Effector memory CD4-positive, alpha-beta T cell (primary cell): ENCODE measurements around the gene AFAP1L1.

Source experiments
- DNase-seq, 3 donors: peaks; one replicate each; pipeline ENCODE4 v3.0.0-alpha.2; 2020
- H3K27ac ChIP-seq: 2 replicates; pipeline ENCODE4 v1.7.0; 2013; ENCODE audit warnings: mild to moderate bottlenecking, low read length, moderate library complexity; ENCODE audit not compliant: insufficient read depth, poor library complexity, severe bottlenecking
- H3K27me3 ChIP-seq: replicated peaks from 2 replicates; pipeline ENCODE4 v1.7.0; 2013; ENCODE audit warnings: mild to moderate bottlenecking, low read length; ENCODE audit not compliant: insufficient read depth, control insufficient read depth, poor library complexity, severe bottlenecking
- H3K36me3 ChIP-seq: 2 replicates; pipeline ENCODE4 v1.7.0; 2013; ENCODE audit warnings: mild to moderate bottlenecking, low read length, moderate library complexity; ENCODE audit not compliant: control insufficient read depth, insufficient read depth
- H3K4me1 ChIP-seq: 2 replicates; pipeline ENCODE4 v1.7.0; 2013; ENCODE audit warnings: low read length, mild to moderate bottlenecking; ENCODE audit not compliant: control insufficient read depth, insufficient read depth, poor library complexity, severe bottlenecking
- H3K4me3 ChIP-seq: 2 replicates; pipeline ENCODE4 v1.7.0; 2013; ENCODE audit warnings: low read length, low read depth, mild to moderate bottlenecking; ENCODE audit not compliant: insufficient read depth, poor library complexity, severe bottlenecking
- H3K9me3 ChIP-seq: 2 replicates; pipeline ENCODE4 v1.7.0; 2013; ENCODE audit warnings: mild to moderate bottlenecking, low read length, moderate library complexity; ENCODE audit not compliant: control insufficient read depth
- total RNA-seq, 3 donors: gene quantifications; one replicate each; lab custom pipeline; 2026; lab: John Stamatoyannopoulos, UW

The AFAP1L1 gene
- 0 reads per million in 3 donors for total RNA-seq

DNA sequence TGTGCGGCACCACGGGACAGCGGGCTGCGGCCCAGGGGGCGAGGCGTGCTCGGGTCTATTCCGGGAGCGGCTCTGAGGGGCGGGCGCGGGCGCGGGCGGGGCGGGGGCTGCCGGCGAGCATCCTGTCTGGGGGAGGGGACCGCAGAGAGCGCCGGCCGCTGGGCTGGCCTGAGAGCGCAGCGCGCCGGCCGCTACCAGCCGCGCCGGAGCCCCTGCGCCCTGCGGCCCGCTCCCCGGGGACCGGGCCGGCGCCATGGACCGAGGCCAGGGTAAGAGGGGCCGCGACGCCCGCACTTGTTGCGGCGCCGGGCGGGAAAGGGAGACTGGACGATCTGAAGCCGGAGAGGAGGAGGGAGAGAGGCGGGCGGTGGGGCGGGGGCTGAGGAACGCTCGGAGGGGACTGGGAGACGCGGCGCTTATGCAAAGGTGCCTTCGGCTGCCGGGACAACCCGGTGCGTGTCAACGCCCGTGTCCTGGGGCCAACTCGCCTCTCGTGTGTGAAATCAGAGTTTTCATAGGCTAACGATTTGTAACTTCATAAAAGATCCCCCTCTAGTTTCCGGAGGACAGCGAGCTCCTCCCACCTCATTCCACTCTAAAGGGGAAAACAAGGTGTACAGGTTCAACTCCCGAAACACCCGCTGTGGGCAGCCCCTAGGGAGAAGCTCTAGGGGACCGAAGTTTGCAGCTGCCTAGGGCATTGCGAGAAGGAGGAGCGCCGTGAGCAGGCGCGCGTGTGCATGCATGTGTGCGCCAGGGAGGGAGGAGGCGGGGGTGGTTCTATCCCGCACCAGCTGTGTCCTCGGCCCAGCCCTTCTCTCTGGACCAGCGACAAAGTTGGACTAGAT, at the start of gene AFAP1L1:
AFAP1L1 (plus strand) TSS at position 144 of the 848 bp plus-strand sequence; CDS start at position 254, 110 bp downstream.
- Histone ChIP-seq H3K27me3 (peaks cover 14% of the 10 kb centered on the region), H3K9me3 (peaks cover 7% of the 10 kb centered on the region), H3K36me3 (no peaks in the 10 kb centered on the region), H3K4me3 (peak within 1 kb of the TSS; percentile 47), H3K4me1 (no peaks in the 10 kb centered on the region), H3K27ac (no peak within 1 kb of the TSS)
- no peak for DNase-seq

DNA sequence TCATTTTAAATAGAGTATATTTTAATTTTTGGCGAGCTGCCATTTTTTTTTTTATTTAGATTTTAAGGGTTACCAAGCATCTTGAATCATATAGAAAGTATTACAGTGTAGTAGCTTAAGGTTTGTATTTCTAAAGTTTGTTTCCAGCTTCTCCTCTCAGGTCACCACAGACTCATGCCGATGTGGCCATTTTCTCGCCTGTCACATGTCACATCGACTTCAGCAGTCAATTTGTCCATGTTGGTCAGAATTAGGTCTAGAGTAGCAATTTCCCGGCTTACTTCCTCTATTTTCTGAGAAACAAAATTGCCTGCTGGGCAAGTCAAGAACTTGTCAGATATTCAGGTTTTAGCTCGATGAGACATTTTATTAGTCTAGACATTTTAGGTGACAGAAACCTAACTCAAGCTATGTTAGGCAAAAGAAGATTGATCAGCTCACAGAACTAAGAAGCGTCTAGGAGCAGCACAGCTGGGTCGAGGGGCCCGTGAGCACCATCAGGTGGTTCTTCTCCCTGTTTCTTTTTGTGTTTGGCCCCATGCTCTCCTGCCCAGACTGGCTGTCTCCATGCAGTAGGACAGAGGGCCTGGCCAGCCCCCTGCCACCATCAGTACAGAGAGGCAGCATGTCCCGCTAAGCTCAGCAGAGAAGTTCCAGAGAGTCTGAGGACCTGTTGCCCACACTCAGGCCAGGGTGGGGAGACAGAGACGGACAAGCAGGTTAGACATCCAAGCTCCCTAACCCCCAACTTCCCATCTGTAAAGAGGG, 48.4 kb upstream of the AFAP1L1 start:
- H3K27ac ChIP-seq, result no peak overlapping the region
- no peaks in the 10 kb centered on the region for H3K27me3 ChIP-seq
- no peaks in the 10 kb centered on the region for H3K9me3 ChIP-seq
- no peak for DNase-seq
- no peaks in the 10 kb centered on the region for H3K36me3 ChIP-seq
- H3K4me1 ChIP-seq, result no peaks in the 10 kb centered on the region
- H3K4me3 ChIP-seq, result no peak overlapping the region

DNA sequence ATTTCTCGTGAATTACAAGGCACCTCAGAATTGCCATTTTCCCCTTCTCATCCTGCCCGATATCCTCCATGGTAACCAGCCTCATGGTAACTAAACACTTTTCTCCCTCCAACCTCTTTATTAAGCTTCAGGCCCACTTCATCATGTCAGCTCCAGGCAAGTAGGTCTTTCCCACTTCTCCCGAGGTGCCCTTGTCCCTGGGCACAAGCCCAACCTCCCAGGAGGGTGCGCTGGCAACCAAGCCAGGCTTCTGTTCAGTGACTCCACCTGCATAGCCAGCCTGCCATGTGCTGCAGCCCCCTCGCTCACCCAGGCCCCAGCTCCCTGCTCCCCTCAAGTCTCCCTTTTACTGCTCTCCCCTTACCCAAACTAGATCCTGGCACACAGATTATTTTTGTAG, 47.4 kb upstream of the AFAP1L1 start:
- Histone ChIP-seq H3K4me3 (no peak overlapping the region), H3K9me3 (no peaks in the 10 kb centered on the region), H3K27me3 (no peaks in the 10 kb centered on the region), H3K4me1 (no peaks in the 10 kb centered on the region), H3K27ac (no peak overlapping the region), H3K36me3 (no peaks in the 10 kb centered on the region)
- no peak for DNase-seq

DNA sequence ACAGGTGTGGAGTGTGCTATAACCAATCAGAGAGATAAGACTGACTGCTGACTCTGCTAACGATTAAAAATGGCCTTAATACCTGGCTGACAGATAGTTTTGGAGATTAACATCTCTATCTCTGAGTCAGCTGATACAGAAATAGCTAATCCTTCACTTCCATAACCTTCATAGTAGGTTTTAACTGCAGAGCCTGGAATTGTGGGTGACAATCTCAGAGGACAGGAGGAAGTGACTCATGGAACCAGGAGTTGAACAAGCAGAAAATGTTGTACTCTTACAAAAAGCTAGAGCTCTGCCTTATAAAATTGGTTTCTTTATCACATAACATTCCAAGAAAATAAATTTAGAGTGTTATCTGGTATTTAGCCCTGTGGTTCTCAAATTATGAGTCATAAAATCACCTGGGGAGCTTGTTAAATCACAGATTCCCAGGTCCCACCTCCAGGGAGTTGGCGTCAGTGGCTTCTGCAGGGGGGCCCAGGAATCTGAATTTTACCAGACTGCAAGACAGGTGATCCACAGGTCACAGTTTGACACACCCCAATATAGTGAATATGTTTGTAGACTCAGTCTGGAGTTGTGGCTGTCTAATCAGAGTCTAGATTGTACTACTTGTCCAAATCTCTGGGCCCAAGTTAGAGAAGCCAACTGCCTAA, 44.4 kb upstream of the AFAP1L1 start:
- no peaks in the 10 kb centered on the region for H3K27me3 ChIP-seq
- no peaks in the 10 kb centered on the region for H3K36me3 ChIP-seq
- no peaks in the 10 kb centered on the region for H3K4me1 ChIP-seq
- H3K4me3 ChIP-seq, result no peak overlapping the region
- H3K27ac ChIP-seq, result no peak overlapping the region
- no peaks in the 10 kb centered on the region for H3K9me3 ChIP-seq
- DNase-seq, result no peak

DNA sequence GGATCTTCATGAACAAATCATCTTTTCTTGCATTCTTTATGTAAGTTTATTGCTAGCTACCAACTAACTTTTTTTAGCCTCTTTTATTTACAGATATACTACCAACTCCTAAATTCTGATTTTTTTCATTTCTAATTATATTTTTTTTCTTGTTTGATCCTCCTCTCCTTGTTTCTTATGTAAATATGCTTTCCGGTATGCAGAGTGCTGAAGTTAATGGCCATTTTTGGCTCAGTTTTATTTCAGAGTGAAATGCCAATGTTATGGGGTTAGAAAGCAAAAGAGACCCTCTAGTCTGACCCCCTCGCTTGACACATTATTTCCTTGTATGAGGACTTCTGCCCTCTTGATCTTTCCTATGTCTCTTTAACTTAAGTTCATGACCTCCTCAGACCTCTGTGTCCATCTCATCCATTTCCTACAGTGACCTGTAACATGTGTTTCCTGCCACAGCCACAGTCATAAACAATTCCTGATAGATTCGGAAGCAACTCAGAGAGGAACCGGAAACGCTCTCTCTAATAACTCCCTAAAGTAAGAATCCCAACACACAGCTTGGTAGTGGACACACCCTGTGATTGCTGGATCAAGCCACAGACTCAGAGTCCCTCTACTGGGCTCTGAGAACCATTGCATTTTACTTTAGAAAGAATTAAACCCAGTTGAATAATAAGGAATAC, 42.9 kb upstream of the AFAP1L1 start:
- no peak for DNase-seq
- no peaks in the 10 kb centered on the region for H3K9me3 ChIP-seq
- no peaks in the 10 kb centered on the region for H3K4me1 ChIP-seq
- no peak overlapping the region for H3K27ac ChIP-seq
- no peaks in the 10 kb centered on the region for H3K27me3 ChIP-seq
- H3K4me3 ChIP-seq, result no peak overlapping the region
- H3K36me3 ChIP-seq, result no peaks in the 10 kb centered on the region

DNA sequence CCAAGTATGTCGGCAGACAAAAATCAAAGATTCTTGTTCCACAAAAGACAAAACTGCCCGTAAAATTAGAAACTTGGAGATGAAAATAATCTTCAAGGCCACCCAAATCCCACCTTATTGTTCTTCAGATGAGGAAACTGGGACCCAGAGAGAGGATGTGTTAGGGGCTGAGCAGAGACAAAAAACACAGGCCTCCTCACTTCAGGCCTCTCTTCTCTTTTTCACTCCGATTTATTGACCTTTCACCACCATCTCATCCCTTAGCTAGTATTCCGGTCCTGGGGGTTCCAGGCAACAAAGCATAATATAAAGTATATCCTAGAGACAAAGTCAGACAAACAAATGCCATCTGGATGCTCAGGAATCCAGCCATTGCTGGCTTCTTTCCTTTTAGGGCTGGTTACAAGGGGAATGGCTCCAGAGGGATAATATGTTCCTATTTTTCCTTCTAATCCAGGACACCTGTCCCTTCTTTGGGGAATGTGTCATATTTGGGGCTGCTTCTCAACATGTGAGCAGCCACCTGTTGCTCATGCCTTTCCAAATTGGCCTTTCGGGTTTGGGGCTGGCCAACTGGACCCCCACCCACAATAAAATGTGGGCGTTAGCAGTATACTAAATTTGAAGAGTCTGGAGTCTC, 42.2 kb upstream of the AFAP1L1 start:
- Histone ChIP-seq H3K4me3 (no peak overlapping the region), H3K4me1 (no peaks in the 10 kb centered on the region), H3K27ac (no peak overlapping the region), H3K36me3 (no peaks in the 10 kb centered on the region), H3K9me3 (no peaks in the 10 kb centered on the region), H3K27me3 (no peaks in the 10 kb centered on the region)
- no peak for DNase-seq

DNA sequence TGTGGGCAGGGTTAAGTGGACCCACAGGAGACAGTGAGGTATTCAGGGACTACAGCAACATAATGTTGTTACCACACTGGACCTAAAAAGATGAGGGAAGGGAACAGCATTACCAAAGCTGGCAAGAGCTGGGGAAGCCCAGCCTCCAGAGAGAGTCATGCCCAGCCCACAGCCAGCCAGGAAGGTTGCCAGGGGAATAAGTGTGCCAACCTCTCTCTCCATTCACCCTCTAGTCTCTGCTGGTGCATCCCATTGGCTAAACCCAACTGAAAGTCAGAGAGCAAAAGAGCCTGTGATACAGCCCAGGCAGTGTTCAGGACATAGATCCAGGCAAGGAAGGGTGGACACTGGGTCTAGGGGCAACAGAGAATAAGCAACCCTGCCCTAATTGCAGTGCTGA, 35.8 kb upstream of the AFAP1L1 start:
- no peak overlapping the region for H3K27ac ChIP-seq
- H3K9me3 ChIP-seq, result no peaks in the 10 kb centered on the region
- H3K27me3 ChIP-seq, result no peaks in the 10 kb centered on the region
- no peak overlapping the region for H3K4me3 ChIP-seq
- DNase-seq, result no peak
- H3K36me3 ChIP-seq, result no peaks in the 10 kb centered on the region
- H3K4me1 ChIP-seq, result peaks cover 16% of the 10 kb centered on the region

DNA sequence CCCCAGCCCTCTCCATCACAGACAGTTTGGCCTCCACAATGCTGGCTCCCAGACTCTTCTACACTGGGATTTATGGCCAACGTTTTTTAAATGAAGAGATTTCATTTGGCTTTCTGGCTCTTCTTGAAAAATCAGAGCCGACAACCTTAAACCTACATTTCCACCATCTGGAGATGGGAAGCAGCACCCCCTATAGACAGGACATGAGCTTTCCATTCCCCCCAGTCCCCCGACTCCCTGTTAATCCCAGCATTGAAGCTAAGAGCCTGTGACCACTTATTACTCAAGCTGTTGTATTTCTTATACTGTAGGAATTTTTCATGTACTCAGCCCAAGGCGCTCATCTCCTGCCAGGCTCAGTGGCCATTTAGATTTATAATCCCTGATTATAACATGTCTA, 34.0 kb upstream of the AFAP1L1 start:
- no peaks in the 10 kb centered on the region for H3K9me3 ChIP-seq
- no peak overlapping the region for H3K27ac ChIP-seq
- H3K4me3 ChIP-seq, result no peak overlapping the region
- peaks cover 19% of the 10 kb centered on the region for H3K4me1 ChIP-seq
- no peaks in the 10 kb centered on the region for H3K27me3 ChIP-seq
- DNase-seq, result no peak
- no peaks in the 10 kb centered on the region for H3K36me3 ChIP-seq

DNA sequence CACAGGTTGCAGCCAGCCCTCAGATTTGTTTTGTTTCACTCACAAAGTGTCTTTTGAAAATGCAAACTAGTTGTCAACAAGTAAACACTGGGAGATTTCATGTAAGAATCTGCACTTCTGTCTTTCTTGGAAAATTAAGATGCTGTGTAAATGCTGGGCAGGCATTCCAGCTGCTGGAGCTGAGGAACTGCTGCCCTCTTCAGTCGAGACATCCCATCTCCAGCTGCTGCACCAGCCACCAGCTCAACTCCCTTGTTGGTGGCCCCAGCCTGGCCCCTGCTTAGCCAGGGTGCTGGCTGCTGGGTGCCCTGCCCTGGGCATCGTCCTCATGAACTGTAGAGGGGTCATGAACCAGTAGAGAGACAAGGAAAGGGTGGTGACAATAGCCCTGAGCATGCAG, 33.1 kb upstream of the AFAP1L1 start:
- H3K27me3 ChIP-seq, result no peaks in the 10 kb centered on the region
- H3K27ac ChIP-seq, result no peak overlapping the region
- H3K36me3 ChIP-seq, result no peaks in the 10 kb centered on the region
- DNase-seq, result no peak
- H3K9me3 ChIP-seq, result no peaks in the 10 kb centered on the region
- no peak overlapping the region for H3K4me3 ChIP-seq
- peaks cover 19% of the 10 kb centered on the region for H3K4me1 ChIP-seq
